Testis (tissue), 3 donors: ENCODE results near the gene MARCHF2. TPM values are rescaled to one million over a fixed set of nuclear protein-coding genes. Genes with fewer than 3 reads are reported as not detected.
A peak's percentile ranks its signal among the peaks of the same experiment; 100 is the strongest.

Experiments
- DNase-seq: peaks from one replicate; pipeline ENCODE4 v3.0.0-alpha.2; 2019
- H3K27ac ChIP-seq, 2 donors: fragments of 200-600 bp; sonication (generic); one replicate each; pipeline ENCODE4 v1.5.1; 2019
- H3K27me3 ChIP-seq: fragments of 200-600 bp; sonication (generic); one replicate; pipeline ENCODE4 v1.5.1; 2019
- H3K36me3 ChIP-seq: fragments of 200-600 bp; sonication (generic); one replicate; pipeline ENCODE4 v1.5.1; 2017; ENCODE audit warnings: low read depth; ENCODE audit errors: missing control alignments
- H3K4me1 ChIP-seq: fragments of 200-600 bp; sonication (generic); one replicate; pipeline ENCODE4 v1.5.1; 2019
- H3K4me3 ChIP-seq, 2 donors: fragments of 200-600 bp; sonication (generic); one replicate each; pipeline ENCODE4 v1.5.1; 2017 to 2019
- H3K9me3 ChIP-seq: fragments of 200-600 bp; sonication (generic); one replicate; pipeline ENCODE4 v1.5.1; 2017
- CTCF ChIP-seq, 3 experiments: fragments of 450-650 bp in 2 of 3; fragments of 200-600 bp in 1 of 3; sonication (generic) in 1 of 3; IDR thresholded peaks; one replicate each; pipeline ENCODE4 v1.5.1; 2016 to 2019; ENCODE audit warnings: antibody characterized with exemption in 3 of 3, mild to moderate bottlenecking in 2 of 3, moderate library complexity in 1 of 3
- POLR2A ChIP-seq: fragments of 450-650 bp; IDR thresholded peaks from one replicate; pipeline ENCODE4 v1.6.1; 2017; ENCODE audit warnings: antibody characterized with exemption, mild to moderate bottlenecking, moderate library complexity
- WGBS, 2 donors: methylation state at CpG; one replicate each; pipeline ENCODE4 v1.1.5; 2018; 5-methylcytosine and 5-hydroxymethylcytosine counted together
- intact Hi-C: fragments of 100-400 bp; cut with DNase I; formaldehyde crosslinking; loops from one replicate; pipeline ENCODE4 v1.15.1; 2023; ENCODE audit warnings: low total_unique reads
- polyA plus RNA-seq: library from polyadenylated mRNA; stranded (reverse); fragments of 350-450 nt; fragmentation: Illumina TruSeq; extraction: RNeasy Lipid Tissue Mini Kit (QIAGEN cat#74804); gene quantifications from one replicate; pipeline ENCODE4 v1.2.3, GENCODE V29; 2014; ENCODE audit warnings: low read depth, low replicate concordance; ENCODE audit not compliant: insufficient read depth
- total RNA-seq, 2 donors: library from RNA; depleted of rRNA; stranded (reverse); fragments of >200 nt; gene quantifications; one replicate each; pipeline ENCODE4 v1.2.3, GENCODE V29; 2016

MARCHF2 gene
- total and polyA plus RNA-seq, 3 donors from 2014 or later: 35.3 to 84.5 (median 62.6) TPM

GRCh38 chr19:8445488-8446001 is 32.4 kb downstream of the MARCHF2 start:
- WGBS, 2 donors: 1% methylated on average over 11 to 42 of the region's 45 CpGs
- H3K27ac ChIP-seq: peak overlapping the region; percentile 90 to 97
- peak; percentile 59 for DNase-seq
- H3K4me1 ChIP-seq: peaks cover 34% of the 10 kb centered on the region
- H3K36me3 ChIP-seq: no peaks in the 10 kb centered on the region
- H3K4me3 ChIP-seq: peak overlapping the region; percentile 81 to 100
- intact Hi-C loops: no loop called here
- H3K27me3 ChIP-seq: no peaks in the 10 kb centered on the region
- H3K9me3 ChIP-seq: no peaks in the 10 kb centered on the region
- TF ChIP-seq CTCF (IDR thresholded peaks at IDR 0.05) (no peak), POLR2A (no peak)

DNA sequence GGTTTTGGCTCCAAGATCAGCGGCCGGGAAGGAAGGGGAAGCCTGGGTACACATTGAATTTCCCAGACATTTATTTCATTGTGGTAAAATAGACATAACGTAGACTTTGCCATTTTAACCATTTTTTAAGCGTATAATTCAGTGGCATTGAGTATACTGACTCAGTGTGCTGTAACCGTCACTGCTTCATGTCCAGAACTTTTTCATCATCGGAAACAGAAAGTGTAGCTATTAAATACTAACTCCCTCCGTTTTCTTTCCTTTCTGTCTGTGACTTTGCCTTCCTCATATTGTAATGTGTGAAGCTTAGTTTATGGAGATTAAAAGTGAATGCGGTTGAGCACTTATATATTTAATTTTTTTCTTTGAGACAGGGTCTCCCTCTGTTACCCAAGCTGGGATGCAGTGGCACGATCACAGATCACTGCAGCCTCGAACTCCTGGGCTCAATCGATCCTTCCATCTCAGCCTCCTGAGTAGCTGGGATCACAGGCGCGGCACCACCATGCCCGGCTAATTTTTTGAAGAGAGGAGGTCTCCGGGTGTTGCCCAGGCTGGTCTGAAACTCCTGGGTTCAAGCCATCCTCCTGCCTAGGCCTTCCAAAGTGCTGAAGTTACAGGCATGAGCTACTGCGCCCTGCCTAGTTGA is 33.1 kb downstream of the MARCHF2 start:
- TF ChIP-seq CTCF (IDR thresholded peaks at IDR 0.05): no peak
- no peak for TF ChIP-seq POLR2A
- H3K27ac ChIP-seq: peak overlapping the region; percentile 90 to 97
- 12 to 16% methylated on average over 16 of the region's 16 CpGs for WGBS, 2 donors
- H3K27me3 ChIP-seq: no peaks in the 10 kb centered on the region
- no peaks in the 10 kb centered on the region for H3K9me3 ChIP-seq
- peaks cover 34% of the 10 kb centered on the region for H3K4me1 ChIP-seq
- H3K36me3 ChIP-seq: no peaks in the 10 kb centered on the region
- intact Hi-C loops: no loop called here
- DNase-seq: no peak
- H3K4me3 ChIP-seq: peak overlapping the region; percentile 81 to 100

DNA sequence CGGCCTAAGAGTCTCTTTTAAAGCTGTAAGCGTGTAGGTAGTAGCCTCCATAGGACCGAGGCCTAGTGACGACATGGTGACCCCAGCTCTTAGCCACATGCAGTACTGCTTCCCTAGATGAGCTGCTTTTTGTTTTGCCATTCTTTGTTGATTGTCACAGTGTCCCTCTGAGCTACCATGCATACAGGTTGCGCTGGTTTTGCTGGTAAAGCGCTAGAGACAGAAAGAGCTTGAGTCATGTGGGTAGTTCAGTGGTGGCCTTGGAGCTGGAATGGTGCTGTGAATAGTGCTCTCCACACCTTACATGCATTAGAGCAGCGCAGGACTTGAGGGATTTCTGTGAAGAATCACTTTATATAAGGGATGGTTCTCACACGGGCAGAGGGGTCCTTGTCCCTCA is 36.7 kb downstream of the MARCHF2 start:
- DNase-seq: no peak
- peaks cover 47% of the 10 kb centered on the region for H3K4me1 ChIP-seq
- H3K27ac ChIP-seq: no peak overlapping the region
- intact Hi-C loops: no loop called here
- H3K27me3 ChIP-seq: no peaks in the 10 kb centered on the region
- H3K4me3 ChIP-seq: no peak overlapping the region
- WGBS, 2 donors: 56 to 68% methylated on average over 5 to 7 of the region's 8 CpGs
- no peaks in the 10 kb centered on the region for H3K9me3 ChIP-seq
- no peaks in the 10 kb centered on the region for H3K36me3 ChIP-seq
- no peak for TF ChIP-seq CTCF (IDR thresholded peaks at IDR 0.05)
- no peak for TF ChIP-seq POLR2A

DNA sequence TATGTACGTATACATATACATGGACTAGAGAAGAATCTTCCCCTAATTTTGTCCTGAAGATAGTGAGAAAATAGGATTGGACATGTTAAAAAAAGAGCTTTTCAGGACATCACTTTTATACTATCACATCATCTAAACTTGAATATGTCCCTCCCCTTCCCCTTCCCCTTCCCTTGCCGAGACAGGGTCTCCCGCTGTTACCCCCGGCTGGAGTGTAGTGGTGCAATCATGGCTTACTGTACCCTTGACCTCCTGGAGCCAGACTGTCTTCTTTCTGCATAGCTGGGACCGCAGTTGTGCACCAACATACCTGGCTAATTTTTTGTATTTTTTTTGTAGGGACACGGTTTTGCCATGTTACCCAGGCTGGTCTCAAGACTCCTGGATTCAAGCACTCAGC is 38.3 kb downstream of the MARCHF2 start:
- TF ChIP-seq CTCF (IDR thresholded peaks at IDR 0.05) (no peak), POLR2A (no peak)
- H3K4me3 ChIP-seq: no peak overlapping the region
- 68 to 71% methylated on average over 6 of the region's 6 CpGs for WGBS, 2 donors
- H3K4me1 ChIP-seq: peaks cover 44% of the 10 kb centered on the region
- no peaks in the 10 kb centered on the region for H3K36me3 ChIP-seq
- no peak for DNase-seq
- no peaks in the 10 kb centered on the region for H3K9me3 ChIP-seq
- intact Hi-C loops: no loop called here
- no peak overlapping the region for H3K27ac ChIP-seq
- H3K27me3 ChIP-seq: no peaks in the 10 kb centered on the region

- DNase-seq: no peak
- Histone ChIP-seq H3K4me1 (peaks cover 44% of the 10 kb centered on the region), H3K9me3 (no peaks in the 10 kb centered on the region), H3K4me3 (no peak overlapping the region), H3K36me3 (no peaks in the 10 kb centered on the region), H3K27me3 (no peaks in the 10 kb centered on the region), H3K27ac (no peak overlapping the region)
- TF ChIP-seq CTCF (IDR thresholded peaks at IDR 0.05) (no peak), POLR2A (no peak)
- intact Hi-C loops: no loop called here
- WGBS, 2 donors: 84 to 86% methylated on average over 3 of the region's 3 CpGs
These were observed 38.8 kb downstream of the MARCHF2 start for GRCh38 chr19:8451885-8452284.
